Astrocyte (in vitro differentiated cells and primary cell): ENCODE data around the gene RUBCNL. TPM values are rescaled to one million over a fixed set of nuclear protein-coding genes. Genes with fewer than 3 reads are reported as not detected.

Experiments
- DNase-seq: peaks from one replicate; pipeline ENCODE4 v3.0.0-alpha.2; 2010; ENCODE audit warnings: low read depth
- FAIRE-seq: peaks from 2 replicates; lab custom pipeline; 2011; peaks lifted over from hg19 to GRCh38; lab: Jason Lieb, UNC
- H2AFZ ChIP-seq: 2 replicates; pipeline ENCODE4 v1.6.0; 2012; ENCODE audit warnings: low read depth, low read length, inconsistent platforms
- H3K27ac ChIP-seq: 2 replicates; pipeline ENCODE4 v1.5.1; 2011; ENCODE audit warnings: low read depth, low read length, inconsistent platforms
- H3K27me3 ChIP-seq: 2 replicates; pipeline ENCODE4 v1.6.0; 2011; ENCODE audit warnings: low read length, inconsistent platforms; ENCODE audit not compliant: insufficient read depth
- H3K36me3 ChIP-seq: 2 replicates; pipeline ENCODE4 v1.5.1; 2011; ENCODE audit warnings: low read length, inconsistent platforms; ENCODE audit not compliant: insufficient read depth
- H3K4me1 ChIP-seq: 2 replicates; pipeline ENCODE4 v1.5.1; 2011; ENCODE audit warnings: low read length, inconsistent platforms; ENCODE audit not compliant: insufficient read depth
- H3K4me2 ChIP-seq: 2 replicates; pipeline ENCODE4 v1.6.0; 2012; ENCODE audit warnings: low read length, inconsistent platforms
- H3K4me3 ChIP-seq: 2 replicates; pipeline ENCODE4 v1.5.1; 2011; ENCODE audit warnings: low read depth, mild to moderate bottlenecking, low read length, inconsistent platforms; ENCODE audit not compliant: insufficient read depth
- H3K79me2 ChIP-seq: 2 replicates; pipeline ENCODE4 v1.6.0; 2012; ENCODE audit warnings: mild to moderate bottlenecking, low read length, inconsistent platforms; ENCODE audit not compliant: insufficient read depth
- H3K9ac ChIP-seq: 2 replicates; pipeline ENCODE4 v1.6.0; 2012; ENCODE audit warnings: mild to moderate bottlenecking, low read length, inconsistent platforms
- H3K9me3 ChIP-seq: 2 replicates; pipeline ENCODE4 v1.5.1; 2012; ENCODE audit warnings: low read depth, mild to moderate bottlenecking, low read length, inconsistent platforms; ENCODE audit not compliant: insufficient read depth
- H4K20me1 ChIP-seq: 2 replicates; pipeline ENCODE4 v1.6.0; 2012; ENCODE audit warnings: low read length, inconsistent platforms; ENCODE audit not compliant: insufficient read depth
- H3K27ac Mint-ChIP-seq: one replicate; pipeline ENCODE4 v1.8.0; 2021; ENCODE audit warnings: mild to moderate bottlenecking, mixed read lengths; ENCODE audit not compliant: unreplicated experiment
- H3K27me3 Mint-ChIP-seq: one replicate; pipeline ENCODE4 v1.8.0; 2021; ENCODE audit warnings: low read depth, mixed read lengths; ENCODE audit not compliant: unreplicated experiment
- H3K36me3 Mint-ChIP-seq: one replicate; pipeline ENCODE4 v1.8.0; 2021; ENCODE audit warnings: low read depth, mixed read lengths; ENCODE audit not compliant: unreplicated experiment
- H3K4me1 Mint-ChIP-seq: one replicate; pipeline ENCODE4 v1.8.0; 2021; ENCODE audit warnings: low read depth, mixed read lengths; ENCODE audit not compliant: unreplicated experiment
- H3K4me3 Mint-ChIP-seq: one replicate; pipeline ENCODE4 v1.8.0; 2021; ENCODE audit warnings: mild to moderate bottlenecking, moderate library complexity, mixed read lengths; ENCODE audit not compliant: unreplicated experiment
- H3K9me3 Mint-ChIP-seq: one replicate; pipeline ENCODE4 v1.8.0; 2021; ENCODE audit warnings: mild to moderate bottlenecking, mixed read lengths; ENCODE audit not compliant: unreplicated experiment
- EZH2 ChIP-seq: IDR thresholded peaks from 2 replicates; pipeline ENCODE4 v1.6.1; 2012; ENCODE audit warnings: mild to moderate bottlenecking, low read length, inconsistent platforms; ENCODE audit not compliant: insufficient read depth
- total RNA-seq: library from RNA; stranded (reverse); gene quantifications from 2 replicates; pipeline ENCODE4 v1.2.1, GENCODE V29; 2021
- TF ChIP-seq, protein P1 (sequence below): IDR thresholded peaks from 2 replicates; pipeline ENCODE4 v1.5.1; 2011; ENCODE audit warnings: low read depth, mild to moderate bottlenecking, inconsistent platforms, low read length, moderate library complexity; ENCODE audit not compliant: insufficient read depth

RUBCNL gene
- total RNA-seq, 1 donor from 2014 or later: 1.5 TPM

DNA sequence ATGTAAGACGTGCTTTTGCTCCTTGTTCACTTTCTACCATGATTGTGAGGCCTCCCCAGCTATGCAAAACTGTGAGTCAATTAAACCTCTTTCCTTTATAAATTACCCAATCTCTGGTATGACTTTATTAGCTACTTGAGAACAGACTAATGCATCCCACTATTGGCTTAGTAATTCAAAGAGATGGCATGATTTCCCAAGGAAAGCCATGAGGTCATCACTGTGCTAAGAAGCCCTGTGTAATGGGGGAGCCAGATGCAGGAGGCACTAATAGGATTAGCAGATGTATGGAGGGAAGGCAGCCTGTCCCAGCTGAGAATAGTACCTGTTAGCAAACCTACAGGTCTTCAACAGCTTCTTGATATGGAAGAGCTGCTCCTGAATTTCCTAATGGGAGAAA is 38.1 kb downstream of the RUBCNL start:
- Histone ChIP-seq H3K27me3 (peaks cover 37% of the 10 kb centered on the region), H3K36me3 (no peaks in the 10 kb centered on the region), H3K4me1 (no peaks in the 10 kb centered on the region), H3K27ac (no peak overlapping the region), H3K4me3 (no peak overlapping the region), H2AFZ (no peak overlapping the region), H3K9me3 (no peaks in the 10 kb centered on the region), H3K4me2 (no peak overlapping the region), H4K20me1 (no peaks in the 10 kb centered on the region), H3K79me2 (no peaks in the 10 kb centered on the region), H3K9ac (no peak overlapping the region)
- Mint-ChIP-seq H3K27me3 (peaks cover under 1% of the 10 kb centered on the region), H3K4me3 (no peak overlapping the region), H3K27ac (no peak overlapping the region), H3K4me1 (no peaks in the 10 kb centered on the region), H3K36me3 (peaks cover 10% of the 10 kb centered on the region), H3K9me3 (peaks cover 9% of the 10 kb centered on the region)
- DNase-seq: no peak
- no peak for TF ChIP-seq EZH2
- TF ChIP-seq, protein P1, sequence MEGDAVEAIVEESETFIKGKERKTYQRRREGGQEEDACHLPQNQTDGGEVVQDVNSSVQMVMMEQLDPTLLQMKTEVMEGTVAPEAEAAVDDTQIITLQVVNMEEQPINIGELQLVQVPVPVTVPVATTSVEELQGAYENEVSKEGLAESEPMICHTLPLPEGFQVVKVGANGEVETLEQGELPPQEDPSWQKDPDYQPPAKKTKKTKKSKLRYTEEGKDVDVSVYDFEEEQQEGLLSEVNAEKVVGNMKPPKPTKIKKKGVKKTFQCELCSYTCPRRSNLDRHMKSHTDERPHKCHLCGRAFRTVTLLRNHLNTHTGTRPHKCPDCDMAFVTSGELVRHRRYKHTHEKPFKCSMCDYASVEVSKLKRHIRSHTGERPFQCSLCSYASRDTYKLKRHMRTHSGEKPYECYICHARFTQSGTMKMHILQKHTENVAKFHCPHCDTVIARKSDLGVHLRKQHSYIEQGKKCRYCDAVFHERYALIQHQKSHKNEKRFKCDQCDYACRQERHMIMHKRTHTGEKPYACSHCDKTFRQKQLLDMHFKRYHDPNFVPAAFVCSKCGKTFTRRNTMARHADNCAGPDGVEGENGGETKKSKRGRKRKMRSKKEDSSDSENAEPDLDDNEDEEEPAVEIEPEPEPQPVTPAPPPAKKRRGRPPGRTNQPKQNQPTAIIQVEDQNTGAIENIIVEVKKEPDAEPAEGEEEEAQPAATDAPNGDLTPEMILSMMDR: no peak
- FAIRE-seq: no peak

DNA sequence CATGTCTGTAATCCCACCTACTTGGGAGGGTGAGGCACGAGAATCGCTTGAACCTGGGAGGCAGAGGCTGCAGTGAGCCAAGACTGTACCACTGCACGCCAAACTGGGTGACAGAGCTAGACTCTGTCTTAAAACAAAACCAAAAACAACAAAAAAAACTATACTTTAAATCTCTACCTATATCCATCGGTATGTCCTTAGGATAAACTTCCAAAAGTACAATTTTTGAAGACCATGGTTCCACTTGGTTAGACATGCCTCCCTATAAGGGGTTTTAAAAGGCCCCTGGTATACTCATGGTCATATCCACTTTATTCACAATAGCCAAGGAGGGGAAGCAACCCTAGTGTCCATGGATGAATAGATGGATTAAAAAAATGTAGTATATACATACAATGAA is 39.8 kb downstream of the RUBCNL start:
- TF ChIP-seq EZH2: no peak
- TF ChIP-seq, protein P1: no peak
- Mint-ChIP-seq H3K36me3 (peaks cover 6% of the 10 kb centered on the region), H3K27ac (no peak overlapping the region), H3K27me3 (peaks cover 6% of the 10 kb centered on the region), H3K9me3 (peaks cover 3% of the 10 kb centered on the region), H3K4me1 (no peaks in the 10 kb centered on the region), H3K4me3 (no peak overlapping the region)
- DNase-seq (no peak), FAIRE-seq (no peak)
- Histone ChIP-seq H3K27ac (no peak overlapping the region), H3K4me2 (no peak overlapping the region), H3K9me3 (no peaks in the 10 kb centered on the region), H3K4me1 (no peaks in the 10 kb centered on the region), H4K20me1 (no peaks in the 10 kb centered on the region), H3K9ac (no peak overlapping the region), H3K27me3 (peaks cover 47% of the 10 kb centered on the region), H3K4me3 (no peak overlapping the region), H3K79me2 (no peaks in the 10 kb centered on the region), H2AFZ (no peak overlapping the region), H3K36me3 (no peaks in the 10 kb centered on the region)

DNA sequence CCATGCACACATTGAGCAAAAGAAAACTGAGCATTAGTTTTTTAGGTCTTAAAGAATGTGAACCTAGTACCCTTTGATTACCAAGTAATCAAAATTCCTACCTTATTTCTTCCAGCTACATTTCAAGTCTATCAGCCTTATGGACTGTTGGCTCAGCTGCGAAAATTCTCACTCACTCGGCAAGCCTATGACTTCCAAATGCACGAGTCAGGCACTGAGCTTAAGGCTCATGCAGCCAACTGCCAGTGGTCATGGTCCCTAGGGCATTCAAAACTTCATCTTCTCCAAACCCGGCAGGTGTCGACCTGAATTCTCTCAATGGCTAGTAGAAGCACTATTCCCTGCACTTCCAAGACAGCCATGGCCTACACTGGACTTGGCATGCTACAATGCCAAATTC is 41.2 kb downstream of the RUBCNL start:
- no peak overlapping the region for H3K27ac ChIP-seq
- no peak overlapping the region for H3K4me2 ChIP-seq
- H2AFZ ChIP-seq: no peak overlapping the region
- H3K9me3 ChIP-seq: no peaks in the 10 kb centered on the region
- H3K79me2 ChIP-seq: no peaks in the 10 kb centered on the region
- Mint-ChIP-seq H3K36me3 (peaks cover 6% of the 10 kb centered on the region), H3K27me3 (peaks cover 6% of the 10 kb centered on the region), H3K9me3 (peaks cover 3% of the 10 kb centered on the region), H3K4me1 (peaks cover 7% of the 10 kb centered on the region), H3K27ac (no peak overlapping the region), H3K4me3 (no peak overlapping the region)
- DNase-seq (no peak), FAIRE-seq (peak; percentile 80)
- TF ChIP-seq EZH2: no peak
- TF ChIP-seq, protein P1: no peak
- peaks cover 7% of the 10 kb centered on the region for H3K4me1 ChIP-seq
- no peaks in the 10 kb centered on the region for H3K36me3 ChIP-seq
- H3K4me3 ChIP-seq: no peak overlapping the region
- H3K27me3 ChIP-seq: peaks cover 50% of the 10 kb centered on the region
- H4K20me1 ChIP-seq: no peaks in the 10 kb centered on the region
- no peak overlapping the region for H3K9ac ChIP-seq
